KOPT-K1 (cell line): ENCODE results near the gene SLC22A17.

ENCODE experiments used
- H3K27ac ChIP-seq: fragments of 200-600 bp; sonication (generic); 2 replicates; pipeline ENCODE4 v1.5.1; 2016; ENCODE audit warnings: antibody characterized with exemption, mild to moderate bottlenecking, low read depth, low read length; ENCODE audit not compliant: poor library complexity, severe bottlenecking
- H3K36me3 ChIP-seq: fragments of 200-600 bp; sonication (generic); 2 replicates; pipeline ENCODE4 v1.5.1; 2017; ENCODE audit warnings: antibody characterized with exemption, mild to moderate bottlenecking, low read length, moderate library complexity; ENCODE audit not compliant: insufficient read depth
- H3K9me3 ChIP-seq: fragments of 200-600 bp; sonication (generic); 2 replicates; pipeline ENCODE4 v1.5.1; 2017; ENCODE audit warnings: antibody characterized with exemption, low read length, mild to moderate bottlenecking; ENCODE audit not compliant: insufficient read depth, poor library complexity, severe bottlenecking

SLC22A17 gene

GRCh38 chr14:23359722-23360447 lies 7.2 kb upstream of the SLC22A17 start:
- no peaks in the 10 kb centered on the region for H3K9me3 ChIP-seq
- H3K27ac ChIP-seq = no peak overlapping the region
- H3K36me3 ChIP-seq = no peaks in the 10 kb centered on the region

GRCh38 chr14:23359167-23359626 lies 6.5 kb upstream of the SLC22A17 start:
- no peaks in the 10 kb centered on the region for H3K9me3 ChIP-seq
- no peaks in the 10 kb centered on the region for H3K36me3 ChIP-seq

GRCh38 chr14:23358553-23359166 lies 6.0 kb upstream of the SLC22A17 start:
- no peaks in the 10 kb centered on the region for H3K36me3 ChIP-seq
- H3K27ac ChIP-seq = no peak overlapping the region
- no peaks in the 10 kb centered on the region for H3K9me3 ChIP-seq

More at GRCh38 chr14:23359167-23359626, 6.5 kb upstream of the SLC22A17 start:
- no peak overlapping the region for H3K27ac ChIP-seq

DNA sequence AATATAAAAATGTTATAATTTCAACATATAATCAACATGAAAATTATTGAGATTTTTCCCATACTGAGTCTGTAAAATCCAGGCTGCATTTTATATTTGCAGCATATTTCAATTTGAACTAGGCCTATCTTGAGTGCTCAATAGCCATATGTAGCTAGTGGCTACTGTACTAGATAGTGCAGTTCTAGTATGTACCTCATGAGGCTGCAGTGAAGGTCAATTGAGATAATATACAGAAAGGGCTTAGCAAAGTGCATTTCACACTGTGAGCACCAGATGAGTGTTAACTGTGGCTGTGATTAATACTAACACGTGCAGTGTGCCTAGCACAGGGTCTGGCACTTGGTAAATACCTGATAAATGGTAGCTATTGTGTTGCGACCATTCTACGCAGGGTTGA lies 5.4 kb upstream of the SLC22A17 start:
- Histone ChIP-seq H3K27ac (no peak overlapping the region), H3K36me3 (no peaks in the 10 kb centered on the region), H3K9me3 (no peaks in the 10 kb centered on the region)

GRCh38 chr14:23357261-23357660 lies 4.6 kb upstream of the SLC22A17 start:
- Histone ChIP-seq H3K36me3 (no peaks in the 10 kb centered on the region), H3K9me3 (no peaks in the 10 kb centered on the region), H3K27ac (no peak overlapping the region)

GRCh38 chr14:23356662-23357061 lies 4.0 kb upstream of the SLC22A17 start:
- no peak overlapping the region for H3K27ac ChIP-seq
- no peaks in the 10 kb centered on the region for H3K36me3 ChIP-seq
- peaks cover under 1% of the 10 kb centered on the region for H3K9me3 ChIP-seq

- H3K27ac ChIP-seq = no peak overlapping the region
- H3K36me3 ChIP-seq = no peaks in the 10 kb centered on the region
- H3K9me3 ChIP-seq = peaks cover 5% of the 10 kb centered on the region
These were observed 3.3 kb upstream of the SLC22A17 start for GRCh38 chr14:23355871-23356435.

DNA sequence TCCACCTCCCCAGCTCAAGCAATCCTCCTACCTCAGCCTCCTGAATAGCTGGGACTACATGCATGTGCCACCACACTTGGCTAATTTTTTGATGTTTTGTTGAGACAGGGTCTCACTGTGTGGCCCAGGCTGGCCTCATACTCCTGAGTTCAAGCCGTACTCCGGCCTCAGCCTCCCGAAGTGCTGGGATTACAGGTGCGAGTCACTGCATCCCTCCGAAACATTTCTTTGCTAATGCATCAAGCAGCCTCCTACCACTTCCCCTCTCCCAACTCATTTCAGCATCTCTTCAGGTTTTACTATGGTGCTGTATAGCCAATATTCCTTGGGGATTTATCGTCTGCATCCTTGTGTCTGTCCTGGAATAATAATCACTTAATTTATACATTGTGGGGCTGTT lies 2.3 kb upstream of the SLC22A17 start:
- H3K36me3 ChIP-seq = no peaks in the 10 kb centered on the region
- peaks cover 5% of the 10 kb centered on the region for H3K9me3 ChIP-seq
- H3K27ac ChIP-seq = no peak overlapping the region

DNA sequence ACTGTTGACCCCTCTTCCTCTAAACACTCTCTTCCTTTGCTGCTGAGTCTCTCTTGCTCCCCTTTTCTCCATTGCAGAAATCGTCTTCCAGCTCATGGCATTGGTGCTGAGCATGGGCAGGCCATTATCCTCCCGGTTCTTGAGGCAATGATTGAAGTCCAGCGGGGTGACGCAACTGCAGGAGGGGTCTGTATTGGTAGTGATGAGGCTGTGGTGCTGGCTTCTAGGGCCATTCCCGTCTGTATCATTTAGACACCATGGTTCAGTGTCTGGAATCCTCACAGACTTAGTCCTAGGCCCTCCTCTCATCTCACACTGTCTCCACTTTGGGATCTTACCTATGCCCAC lies 720 bp upstream of the SLC22A17 start:
- H3K9me3 ChIP-seq = peaks cover 5% of the 10 kb centered on the region
- no peak overlapping the region for H3K27ac ChIP-seq
- H3K36me3 ChIP-seq = no peaks in the 10 kb centered on the region

- H3K9me3 ChIP-seq = peaks cover 5% of the 10 kb centered on the region
- no peak overlapping the region for H3K27ac ChIP-seq
These were observed 794 bp downstream of the SLC22A17 start for GRCh38 chr14:23351681-23352505.

GRCh38 chr14:23349156-23349845 lies 3.4 kb downstream of the SLC22A17 start:
- H3K27ac ChIP-seq = no peak overlapping the region
- H3K36me3 ChIP-seq = no peaks in the 10 kb centered on the region
- H3K9me3 ChIP-seq = peaks cover 5% of the 10 kb centered on the region

More at GRCh38 chr14:23351681-23352505, 794 bp downstream of the SLC22A17 start:
- H3K36me3 ChIP-seq = no peaks in the 10 kb centered on the region

DNA sequence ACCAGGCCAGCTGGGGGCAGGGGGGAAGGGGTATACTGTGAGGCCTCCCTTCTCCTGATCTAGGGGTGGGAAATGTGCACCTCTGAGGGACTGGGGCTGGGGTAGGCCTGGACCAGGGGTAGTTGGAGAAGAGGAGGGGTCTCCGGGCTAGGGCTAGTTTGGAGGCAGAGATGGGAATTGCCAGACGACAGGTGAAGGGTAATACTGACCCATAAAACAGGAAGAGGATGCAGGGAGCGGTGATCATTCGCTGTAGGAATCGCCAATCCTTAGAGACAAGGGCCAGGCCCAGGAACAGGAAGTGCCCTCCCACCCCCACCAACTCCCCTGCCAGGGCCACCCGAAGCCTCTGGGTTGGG lies 4.4 kb downstream of the SLC22A17 start:
- no peaks in the 10 kb centered on the region for H3K36me3 ChIP-seq
- H3K27ac ChIP-seq = no peak overlapping the region
- H3K9me3 ChIP-seq = peaks cover 5% of the 10 kb centered on the region

GRCh38 chr14:23347406-23348296 lies 5.0 kb downstream of the SLC22A17 start:
- no peak overlapping the region for H3K27ac ChIP-seq
- H3K36me3 ChIP-seq = no peaks in the 10 kb centered on the region
- H3K9me3 ChIP-seq = peaks cover 5% of the 10 kb centered on the region
